Tibial artery (tissue), 4 donors: ENCODE results near the gene CCT3.

Source experiments
- DNase-seq, 2 donors: peaks; one replicate each; pipeline ENCODE4 v3.0.0-alpha.2; 2019
- H3K27ac ChIP-seq, 2 donors: fragments of 200-600 bp; sonication (generic) in 1 of 2; 1 replicate in 1 of 2; 2 replicates in 1 of 2; pipeline ENCODE4 v1.5.1; 2018 to 2019; ENCODE audit warnings: mild to moderate bottlenecking in 1 of 2
- H3K27me3 ChIP-seq, 2 donors: fragments of 200-600 bp; sonication (generic) in 1 of 2; one replicate each; pipeline versions ENCODE4 v1.5.1 to v1.6.0; 2016 to 2019
- H3K36me3 ChIP-seq, 3 donors: fragments of 200-600 bp; sonication (generic) in 2 of 3; one replicate each; pipeline ENCODE4 v1.5.1; 2016 to 2019; ENCODE audit warnings: mild to moderate bottlenecking in 2 of 3
- H3K4me1 ChIP-seq, 4 donors: fragments of 200-600 bp; sonication (generic) in 2 of 4; 1 replicate in 3 of 4; 2 replicates in 1 of 4; pipeline ENCODE4 v1.5.1; 2016 to 2019
- H3K4me3 ChIP-seq, 2 donors: fragments of 200-600 bp; sonication (generic) in 1 of 2; 1 replicate in 1 of 2; 2 replicates in 1 of 2; pipeline ENCODE4 v1.5.1; 2018 to 2019; ENCODE audit warnings: mild to moderate bottlenecking in 2 of 2
- H3K9me3 ChIP-seq, 3 donors: fragments of 200-600 bp; sonication (generic) in 1 of 3; one replicate each; pipeline ENCODE4 v1.5.1; 2016 to 2019
- CTCF ChIP-seq, 2 experiments: fragments of 200-600 bp in 1 of 2; fragments of 450-650 bp in 1 of 2; IDR thresholded peaks; one replicate each; pipeline ENCODE4 v1.5.1; 2017 to 2019; ENCODE audit warnings: antibody characterized with exemption in 2 of 2, mild to moderate bottlenecking in 1 of 2, moderate library complexity in 1 of 2
- intact Hi-C: fragments of 100-400 bp; cut with DNase I; formaldehyde crosslinking; loops from one replicate; pipeline ENCODE4 v1.15.0; 2023; ENCODE audit warnings: low total_unique reads

CCT3 gene

GRCh38 chr1:156276966-156277381 lies 61.1 kb downstream of the CCT3 start:
- no peak for TF ChIP-seq CTCF (IDR thresholded peaks at IDR 0.05)
- H3K4me1 ChIP-seq, result peaks cover 0 to 21% (median 15%) of the 10 kb centered on the region in 4 donors
- H3K4me3 ChIP-seq, result no peak overlapping the region
- H3K27me3 ChIP-seq, result no peaks in the 10 kb centered on the region
- intact Hi-C loops, result no loop called here
- no peaks in the 10 kb centered on the region for H3K9me3 ChIP-seq
- DNase-seq, result peak in 1 of 2 donors; percentile 31
- H3K36me3 ChIP-seq, result peaks cover 68 to 79% (median 70%) of the 10 kb centered on the region in 3 donors
- no peak overlapping the region for H3K27ac ChIP-seq

GRCh38 chr1:156276532-156276931 lies 61.6 kb downstream of the CCT3 start:
- Histone ChIP-seq H3K27ac (no peak overlapping the region), H3K27me3 (no peaks in the 10 kb centered on the region), H3K9me3 (no peaks in the 10 kb centered on the region), H3K4me1 (peaks cover 0 to 16% (median 12%) of the 10 kb centered on the region in 4 donors), H3K36me3 (peaks cover 72 to 83% (median 74%) of the 10 kb centered on the region in 3 donors), H3K4me3 (no peak overlapping the region)
- intact Hi-C loops, result no loop called here
- no peak for DNase-seq
- TF ChIP-seq CTCF (IDR thresholded peaks at IDR 0.05), result no peak

- peaks cover 84 to 100% (median 93%) of the 10 kb centered on the region in 3 donors for H3K36me3 ChIP-seq
- H3K4me1 ChIP-seq, result no peaks in the 10 kb centered on the region
- no peak overlapping the region for H3K27ac ChIP-seq
- H3K27me3 ChIP-seq, result no peaks in the 10 kb centered on the region
- no peaks in the 10 kb centered on the region for H3K9me3 ChIP-seq
- intact Hi-C loops, result no loop called here
- DNase-seq, result no peak
- H3K4me3 ChIP-seq, result no peak overlapping the region
- TF ChIP-seq CTCF (IDR thresholded peaks at IDR 0.05), result no peak
Measured at GRCh38 chr1:156270314-156270713, 67.8 kb downstream of the CCT3 start.

GRCh38 chr1:156268336-156268735 lies 69.8 kb downstream of the CCT3 start:
- intact Hi-C loops, result no loop called here
- Histone ChIP-seq H3K27ac (no peak overlapping the region), H3K4me3 (no peak overlapping the region), H3K27me3 (no peaks in the 10 kb centered on the region), H3K36me3 (peaks cover 81 to 100% (median 91%) of the 10 kb centered on the region in 3 donors), H3K4me1 (no peaks in the 10 kb centered on the region), H3K9me3 (no peaks in the 10 kb centered on the region)
- TF ChIP-seq CTCF (IDR thresholded peaks at IDR 0.05), result no peak
- no peak for DNase-seq

- Histone ChIP-seq H3K9me3 (no peaks in the 10 kb centered on the region), H3K4me1 (no peaks in the 10 kb centered on the region), H3K36me3 (peaks cover 75 to 100% (median 95%) of the 10 kb centered on the region in 3 donors), H3K4me3 (no peak overlapping the region), H3K27me3 (no peaks in the 10 kb centered on the region), H3K27ac (no peak overlapping the region)
- intact Hi-C loops, result no loop called here
- no peak for DNase-seq
- TF ChIP-seq CTCF (IDR thresholded peaks at IDR 0.05), result no peak
Measured at GRCh38 chr1:156266051-156266450, 72.0 kb downstream of the CCT3 start.

GRCh38 chr1:156263288-156263655 lies 74.8 kb downstream of the CCT3 start:
- Histone ChIP-seq H3K36me3 (peaks cover 85 to 100% (median 97%) of the 10 kb centered on the region in 3 donors), H3K4me1 (no peaks in the 10 kb centered on the region), H3K4me3 (no peak overlapping the region), H3K27ac (no peak overlapping the region), H3K9me3 (no peaks in the 10 kb centered on the region), H3K27me3 (no peaks in the 10 kb centered on the region)
- no peak for TF ChIP-seq CTCF (IDR thresholded peaks at IDR 0.05)
- intact Hi-C loops, result no loop called here
- no peak for DNase-seq
